Thoracic aorta (tissue), 2 donors: Measurements from ENCODE around the gene STKLD1. TPM values are rescaled to one million over a fixed set of nuclear protein-coding genes. Genes with fewer than 3 reads are reported as not detected.

Source experiments
- ATAC-seq: fragments of 150-250 bp; one replicate; pipeline ENCODE4 v1.8.0; 2017; ENCODE audit warnings: low read depth; ENCODE audit not compliant: insufficient number of reproducible peaks, low FRiP score
- DNase-seq: peaks from one replicate; pipeline ENCODE4 v3.0.0-alpha.2; 2020; ENCODE audit warnings: low spot score
- H3K27ac ChIP-seq, 2 donors: fragments of 200-600 bp; sonication (generic); 1 replicate in 1 of 2; 2 replicates in 1 of 2; pipeline ENCODE4 v1.5.1; 2016; ENCODE audit warnings: mild to moderate bottlenecking in 2 of 2, moderate library complexity in 2 of 2
- H3K27me3 ChIP-seq: fragments of 200-600 bp; sonication (generic); replicated peaks from 2 replicates; pipeline ENCODE4 v1.6.0; 2016; ENCODE audit warnings: mild to moderate bottlenecking; ENCODE audit not compliant: insufficient read depth
- H3K36me3 ChIP-seq: fragments of 200-600 bp; sonication (generic); one replicate; pipeline ENCODE4 v1.5.1; 2016
- H3K4me1 ChIP-seq, 2 donors: fragments of 200-600 bp; sonication (generic); 1 replicate in 1 of 2; 2 replicates in 1 of 2; pipeline versions ENCODE4 v1.5.1 to v1.6.0; 2016; ENCODE audit warnings: low read depth in 2 of 2, mild to moderate bottlenecking in 1 of 2; ENCODE audit not compliant: control insufficient read depth in 1 of 2
- H3K4me3 ChIP-seq: fragments of 200-600 bp; sonication (generic); 2 replicates; pipeline ENCODE4 v1.5.1; 2016; ENCODE audit warnings: mild to moderate bottlenecking
- H3K9me3 ChIP-seq: fragments of 200-600 bp; sonication (generic); 2 replicates; pipeline ENCODE4 v1.5.1; 2016
- total RNA-seq, 2 donors: library from RNA; depleted of rRNA; stranded (reverse); fragments of >200 nt; gene quantifications; one replicate each; pipeline versions ENCODE4 v1.1.0 to v1.2.3, GENCODE V29; 2016
- TF ChIP-seq, protein P1 (sequence below): fragments of 200-600 bp; sonication (generic); IDR thresholded peaks from one replicate; pipeline ENCODE4 v1.5.1; 2019; ENCODE audit warnings: antibody characterized with exemption

The STKLD1 gene
- total RNA-seq, 2 donors from 2014 or later, result 0.42 TPM; not detected in 1

DNA sequence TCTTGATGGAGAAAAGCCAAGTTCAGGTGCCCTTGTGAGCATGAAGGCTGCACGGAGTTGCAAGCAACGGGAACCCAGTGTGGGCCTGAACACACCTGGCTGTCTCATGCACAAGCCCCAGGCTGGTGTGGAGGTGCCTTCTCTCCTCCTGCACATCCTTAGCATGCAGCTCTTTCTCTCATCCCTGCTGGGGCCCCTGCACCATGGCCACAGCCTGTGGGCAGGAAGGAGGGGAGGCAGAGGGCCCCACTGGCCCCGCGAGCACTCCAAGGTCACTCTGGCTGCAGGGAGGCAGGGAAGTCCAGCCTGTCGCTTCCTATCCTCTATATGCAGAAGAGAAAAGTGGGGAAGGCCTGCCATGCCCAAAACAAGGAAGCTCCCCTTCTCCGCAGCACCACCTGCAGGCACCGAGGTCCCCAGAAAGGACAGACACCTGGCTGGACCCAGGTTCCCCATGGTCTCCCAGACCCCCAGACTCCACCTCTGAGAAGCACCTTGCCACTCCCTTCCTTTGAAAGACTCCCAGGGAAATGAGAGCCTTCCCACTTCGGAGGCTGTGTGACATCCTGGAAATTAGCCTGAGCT, 18.6 kb downstream of the STKLD1 start:
- Histone ChIP-seq H3K36me3 (no peaks in the 10 kb centered on the region), H3K27me3 (no peaks in the 10 kb centered on the region)

DNA sequence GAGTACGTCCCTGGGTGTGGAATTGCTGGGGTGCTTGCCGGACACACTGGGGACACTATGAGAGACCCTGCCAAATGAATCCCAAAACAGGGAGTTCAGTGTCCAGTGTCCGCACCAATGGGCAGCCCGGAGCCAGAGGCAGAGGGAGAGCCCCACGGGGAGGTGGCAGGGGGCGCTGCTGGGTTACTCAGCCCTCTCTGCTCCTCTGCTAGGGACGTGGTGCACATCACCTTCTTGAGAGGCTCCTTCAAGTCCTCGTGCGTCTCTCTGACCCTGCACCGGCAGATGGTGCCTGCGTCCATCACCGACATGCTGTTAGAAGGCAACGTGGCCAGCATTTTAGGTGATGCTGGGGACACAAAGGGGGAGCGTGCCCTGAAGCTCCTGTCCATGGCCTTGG, 20.8 kb downstream of the STKLD1 start:
- no peak for ATAC-seq
- H3K36me3 ChIP-seq, result no peaks in the 10 kb centered on the region

More for the DNA sequence above, 18.6 kb downstream of the STKLD1 start:
- Histone ChIP-seq H3K27ac (no peak overlapping the region), H3K4me1 (no peaks in the 10 kb centered on the region), H3K9me3 (no peaks in the 10 kb centered on the region), H3K4me3 (no peak overlapping the region)
- TF ChIP-seq, protein P1, sequence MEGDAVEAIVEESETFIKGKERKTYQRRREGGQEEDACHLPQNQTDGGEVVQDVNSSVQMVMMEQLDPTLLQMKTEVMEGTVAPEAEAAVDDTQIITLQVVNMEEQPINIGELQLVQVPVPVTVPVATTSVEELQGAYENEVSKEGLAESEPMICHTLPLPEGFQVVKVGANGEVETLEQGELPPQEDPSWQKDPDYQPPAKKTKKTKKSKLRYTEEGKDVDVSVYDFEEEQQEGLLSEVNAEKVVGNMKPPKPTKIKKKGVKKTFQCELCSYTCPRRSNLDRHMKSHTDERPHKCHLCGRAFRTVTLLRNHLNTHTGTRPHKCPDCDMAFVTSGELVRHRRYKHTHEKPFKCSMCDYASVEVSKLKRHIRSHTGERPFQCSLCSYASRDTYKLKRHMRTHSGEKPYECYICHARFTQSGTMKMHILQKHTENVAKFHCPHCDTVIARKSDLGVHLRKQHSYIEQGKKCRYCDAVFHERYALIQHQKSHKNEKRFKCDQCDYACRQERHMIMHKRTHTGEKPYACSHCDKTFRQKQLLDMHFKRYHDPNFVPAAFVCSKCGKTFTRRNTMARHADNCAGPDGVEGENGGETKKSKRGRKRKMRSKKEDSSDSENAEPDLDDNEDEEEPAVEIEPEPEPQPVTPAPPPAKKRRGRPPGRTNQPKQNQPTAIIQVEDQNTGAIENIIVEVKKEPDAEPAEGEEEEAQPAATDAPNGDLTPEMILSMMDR, result no peak
- no peak for DNase-seq
- no peak for ATAC-seq

DNA sequence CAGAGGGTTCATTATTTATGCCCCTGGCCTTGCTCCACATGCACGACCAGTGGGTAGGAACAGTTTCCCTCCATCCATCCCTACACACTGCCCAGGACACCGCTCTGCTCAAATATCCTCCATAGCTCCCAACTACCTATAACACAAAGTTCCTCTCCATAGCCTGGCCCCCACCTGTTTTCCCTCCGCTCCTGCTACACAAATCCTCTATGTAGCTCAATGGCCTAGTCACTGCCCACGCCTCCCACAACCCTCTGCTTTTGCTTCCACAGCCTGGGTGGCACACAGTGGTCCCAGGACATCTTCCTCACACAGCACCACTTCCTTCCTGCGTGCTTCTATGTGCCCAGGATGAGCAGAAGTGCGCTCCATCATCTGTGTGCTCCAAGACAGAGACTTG, 21.2 kb downstream of the STKLD1 start:
- no peak for DNase-seq
- no peaks in the 10 kb centered on the region for H3K4me1 ChIP-seq
- no peak for ATAC-seq
- TF ChIP-seq, protein P1, result no peak
- no peaks in the 10 kb centered on the region for H3K36me3 ChIP-seq
- no peaks in the 10 kb centered on the region for H3K9me3 ChIP-seq
- no peak overlapping the region for H3K27ac ChIP-seq
- H3K4me3 ChIP-seq, result no peak overlapping the region
- H3K27me3 ChIP-seq, result no peaks in the 10 kb centered on the region

More for the DNA sequence above, 20.8 kb downstream of the STKLD1 start:
- no peaks in the 10 kb centered on the region for H3K9me3 ChIP-seq
- no peak overlapping the region for H3K27ac ChIP-seq
- no peaks in the 10 kb centered on the region for H3K4me1 ChIP-seq
- no peak overlapping the region for H3K4me3 ChIP-seq
- no peak for DNase-seq
- TF ChIP-seq, protein P1, result no peak
- H3K27me3 ChIP-seq, result no peaks in the 10 kb centered on the region

DNA sequence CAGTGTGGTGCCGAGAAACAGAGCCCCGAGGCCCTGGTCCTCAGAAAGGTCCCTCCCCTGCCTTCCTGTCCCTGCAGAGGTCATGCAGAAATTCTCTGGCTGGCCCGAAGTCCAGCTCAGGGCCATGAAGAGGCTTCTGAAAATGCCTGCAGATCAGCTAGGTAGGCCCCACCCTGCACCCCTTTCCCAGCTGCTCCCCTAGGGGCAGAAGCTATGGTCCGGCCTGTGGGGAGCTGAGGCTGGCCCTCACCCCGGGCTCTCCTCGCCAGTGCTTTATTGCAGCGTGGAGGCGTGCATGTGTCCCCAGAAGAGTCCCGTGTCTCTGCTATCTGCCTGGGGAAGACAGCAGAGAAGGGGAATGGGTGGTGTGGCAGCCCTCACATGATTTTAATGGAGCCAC, 21.7 kb downstream of the STKLD1 start:
- ATAC-seq (no peak), DNase-seq (no peak)
- TF ChIP-seq, protein P1, result no peak
- H3K9me3 ChIP-seq, result no peaks in the 10 kb centered on the region
- H3K27me3 ChIP-seq, result no peaks in the 10 kb centered on the region
- H3K4me3 ChIP-seq, result no peak overlapping the region
- no peak overlapping the region for H3K27ac ChIP-seq
- H3K4me1 ChIP-seq, result no peaks in the 10 kb centered on the region
- no peaks in the 10 kb centered on the region for H3K36me3 ChIP-seq

DNA sequence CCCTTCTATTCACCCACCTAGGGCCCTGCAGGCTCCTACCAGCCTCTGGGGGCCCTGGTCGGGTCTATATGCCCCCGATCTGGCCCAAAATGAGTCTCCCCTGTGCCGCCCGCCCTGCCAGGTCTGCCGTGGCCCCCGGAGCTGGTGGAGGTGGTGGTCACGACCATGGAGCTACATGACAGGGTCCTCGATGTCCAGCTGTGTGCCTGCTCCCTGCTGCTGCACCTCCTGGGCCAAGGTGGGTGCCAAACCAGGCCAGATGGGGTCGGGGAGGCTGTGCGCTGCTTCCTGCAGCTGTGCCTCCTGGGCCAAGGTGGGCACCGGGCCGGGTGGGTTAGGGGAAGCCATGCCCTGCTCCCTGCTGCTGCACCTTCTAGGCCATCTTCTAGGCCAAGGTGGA, 24.1 kb downstream of the STKLD1 start:
- Histone ChIP-seq H3K36me3 (no peaks in the 10 kb centered on the region), H3K27me3 (no peaks in the 10 kb centered on the region), H3K4me1 (no peaks in the 10 kb centered on the region), H3K4me3 (no peak overlapping the region), H3K9me3 (no peaks in the 10 kb centered on the region), H3K27ac (no peak overlapping the region)
- DNase-seq (no peak), ATAC-seq (no peak)
- TF ChIP-seq, protein P1, result no peak
